Muscle layer of duodenum (tissue), 2 donors: ENCODE data around the gene CRYAA.
"Not testable (repeated sequence)": the region's sequence is repeated elsewhere in the genome, so short reads cannot be mapped to it uniquely, and the experiment has no call there.

Experiments used
- H3K27ac ChIP-seq: one replicate; pipeline ENCODE4 v1.7.0; 2013; ENCODE audit warnings: mild to moderate bottlenecking, low read length
- H3K27me3 ChIP-seq: one replicate; pipeline ENCODE4 v1.7.0; 2013; ENCODE audit warnings: low read depth, mild to moderate bottlenecking, control low read depth, low read length
- H3K36me3 ChIP-seq, 2 donors: one replicate each; pipeline ENCODE4 v1.7.0; 2013; ENCODE audit warnings: low read length in 2 of 2, control low read depth in 1 of 2, mild to moderate bottlenecking in 1 of 2; ENCODE audit not compliant: insufficient read depth in 2 of 2, control insufficient read depth in 1 of 2
- H3K4me1 ChIP-seq, 2 donors: one replicate each; pipeline ENCODE4 v1.7.0; 2013; ENCODE audit warnings: low read length in 2 of 2, mild to moderate bottlenecking in 2 of 2, control low read depth in 1 of 2, moderate library complexity in 1 of 2; ENCODE audit not compliant: insufficient read depth in 2 of 2, control insufficient read depth in 1 of 2
- H3K4me3 ChIP-seq, 2 donors: one replicate each; pipeline ENCODE4 v1.7.0; 2013; ENCODE audit warnings: low read length in 2 of 2, low read depth in 1 of 2, mild to moderate bottlenecking in 1 of 2
- H3K9me3 ChIP-seq, 2 donors: one replicate each; pipeline ENCODE4 v1.7.0; 2013; ENCODE audit warnings: low read length in 2 of 2, control low read depth in 1 of 2, mild to moderate bottlenecking in 1 of 2; ENCODE audit not compliant: control insufficient read depth in 1 of 2
- donor health status: healthy.

CRYAA gene

GRCh38 chr21:43178175-43178826 lies 9.5 kb downstream of the CRYAA start:
- not testable (repeated sequence) for H3K36me3 ChIP-seq, H3K9me3 ChIP-seq, H3K4me3 ChIP-seq

GRCh38 chr21:43181033-43181432 lies 12.2 kb downstream of the CRYAA start:
- H3K4me1 ChIP-seq, H3K4me3 ChIP-seq, H3K27ac ChIP-seq, H3K9me3 ChIP-seq, H3K27me3 ChIP-seq, H3K36me3 ChIP-seq: not testable (repeated sequence)

More at GRCh38 chr21:43178175-43178826, 9.5 kb downstream of the CRYAA start:
- not testable (repeated sequence) for H3K27me3 ChIP-seq, H3K27ac ChIP-seq, H3K4me1 ChIP-seq

GRCh38 chr21:43187268-43187667 lies 18.5 kb downstream of the CRYAA start:
- H3K9me3 ChIP-seq, H3K36me3 ChIP-seq, H3K27ac ChIP-seq: not testable (repeated sequence)

GRCh38 chr21:43187715-43188114 lies 18.9 kb downstream of the CRYAA start:
- Histone ChIP-seq H3K27ac (no peak overlapping the region), H3K9me3 (no peaks in the 10 kb centered on the region), H3K4me1 (peaks cover 0 to 6% of the 10 kb centered on the region in 2 donors), H3K27me3 (no peaks in the 10 kb centered on the region), H3K36me3 (no peaks in the 10 kb centered on the region), H3K4me3 (no peak overlapping the region)

More at GRCh38 chr21:43187268-43187667, 18.5 kb downstream of the CRYAA start:
- H3K27me3 ChIP-seq, H3K4me3 ChIP-seq, H3K4me1 ChIP-seq: not testable (repeated sequence)

- peaks cover 0 to 6% of the 10 kb centered on the region in 2 donors for H3K4me1 ChIP-seq
- no peaks in the 10 kb centered on the region for H3K27me3 ChIP-seq
- no peaks in the 10 kb centered on the region for H3K9me3 ChIP-seq
- H3K4me3 ChIP-seq: no peak overlapping the region
- no peaks in the 10 kb centered on the region for H3K36me3 ChIP-seq
- no peak overlapping the region for H3K27ac ChIP-seq
Measured at GRCh38 chr21:43188181-43188580, 19.4 kb downstream of the CRYAA start.

GRCh38 chr21:43188592-43189210 lies 19.9 kb downstream of the CRYAA start:
- Histone ChIP-seq H3K27me3 (no peaks in the 10 kb centered on the region), H3K4me1 (peaks cover 0 to 6% of the 10 kb centered on the region in 2 donors), H3K4me3 (no peak overlapping the region), H3K9me3 (no peaks in the 10 kb centered on the region), H3K36me3 (no peaks in the 10 kb centered on the region), H3K27ac (no peak overlapping the region)

GRCh38 chr21:43189936-43190335 lies 21.1 kb downstream of the CRYAA start:
- Histone ChIP-seq H3K36me3 (no peaks in the 10 kb centered on the region), H3K4me3 (no peak overlapping the region), H3K9me3 (no peaks in the 10 kb centered on the region), H3K27me3 (no peaks in the 10 kb centered on the region), H3K27ac (no peak overlapping the region), H3K4me1 (peaks cover 0 to 6% of the 10 kb centered on the region in 2 donors)

GRCh38 chr21:43190544-43190943 lies 21.7 kb downstream of the CRYAA start:
- no peaks in the 10 kb centered on the region for H3K9me3 ChIP-seq
- H3K36me3 ChIP-seq: no peaks in the 10 kb centered on the region
- H3K27ac ChIP-seq: no peak overlapping the region
- H3K4me3 ChIP-seq: no peak overlapping the region
- H3K27me3 ChIP-seq: no peaks in the 10 kb centered on the region
- peaks cover 0 to 9% of the 10 kb centered on the region in 2 donors for H3K4me1 ChIP-seq

GRCh38 chr21:43190951-43191350 lies 22.1 kb downstream of the CRYAA start:
- Histone ChIP-seq H3K27me3 (no peaks in the 10 kb centered on the region), H3K4me3 (no peak overlapping the region)

GRCh38 chr21:43191521-43191920 lies 22.7 kb downstream of the CRYAA start:
- no peaks in the 10 kb centered on the region for H3K9me3 ChIP-seq
- peaks cover 0 to 9% of the 10 kb centered on the region in 2 donors for H3K4me1 ChIP-seq
- H3K4me3 ChIP-seq: no peak overlapping the region
- H3K27ac ChIP-seq: no peak overlapping the region
- H3K36me3 ChIP-seq: no peaks in the 10 kb centered on the region
- H3K27me3 ChIP-seq: no peaks in the 10 kb centered on the region

More at GRCh38 chr21:43190951-43191350, 22.1 kb downstream of the CRYAA start:
- no peaks in the 10 kb centered on the region for H3K9me3 ChIP-seq
- no peak overlapping the region for H3K27ac ChIP-seq
- no peaks in the 10 kb centered on the region for H3K36me3 ChIP-seq
- H3K4me1 ChIP-seq: peaks cover 0 to 9% of the 10 kb centered on the region in 2 donors

- Histone ChIP-seq H3K9me3 (no peaks in the 10 kb centered on the region), H3K36me3 (no peaks in the 10 kb centered on the region), H3K4me1 (peaks cover 0 to 9% of the 10 kb centered on the region in 2 donors), H3K27me3 (no peaks in the 10 kb centered on the region), H3K4me3 (no peak overlapping the region), H3K27ac (no peak overlapping the region)
Measured at GRCh38 chr21:43191971-43192370, 23.2 kb downstream of the CRYAA start.
